Measurements from ENCODE around the gene PDXDC1. TPM values are rescaled to one million over a fixed set of nuclear protein-coding genes. Genes with fewer than 3 reads are reported as not detected.
"Not testable (repeated sequence)": the region's sequence is repeated elsewhere in the genome, so short reads cannot be mapped to it uniquely, and the experiment has no call there.

The PDXDC1 gene
- total RNA-seq, 2 donors from 2014 or later, result 68.9 to 70.2 TPM

DNA sequence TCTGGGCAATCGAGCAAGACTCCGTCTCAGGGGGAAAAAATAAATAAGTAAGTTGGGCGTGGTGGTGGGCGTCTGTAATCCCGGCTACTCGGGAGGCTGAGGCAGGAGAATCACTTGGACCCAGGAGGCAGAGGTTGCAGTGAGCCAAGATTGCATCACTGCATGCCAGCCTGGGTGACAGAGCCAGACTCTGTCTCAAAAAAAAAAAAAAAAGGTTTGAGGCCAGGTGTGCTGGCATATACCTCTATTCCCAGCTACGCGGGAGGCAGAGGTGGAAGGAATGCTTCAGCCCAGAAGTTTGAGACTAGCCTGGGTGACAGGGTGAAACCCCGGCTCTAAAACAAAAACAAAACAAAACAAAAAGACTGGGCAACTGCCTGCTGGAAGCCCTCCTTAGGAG lies 70.4 kb downstream of the PDXDC1 start:
- H3K4me3 Mint-ChIP-seq; H3K9me3 Mint-ChIP-seq; H3K4me1 Mint-ChIP-seq (ENCODE audit: low read depth in 2 of 2); ATAC-seq; DNase-seq (ENCODE audit: low spot score); H3K36me3 Mint-ChIP-seq; H3K27me3 Mint-ChIP-seq: not testable (repeated sequence)
- H3K27ac Mint-ChIP-seq, result peak overlapping the region in 1 of 2 donors; percentile 20

DNA sequence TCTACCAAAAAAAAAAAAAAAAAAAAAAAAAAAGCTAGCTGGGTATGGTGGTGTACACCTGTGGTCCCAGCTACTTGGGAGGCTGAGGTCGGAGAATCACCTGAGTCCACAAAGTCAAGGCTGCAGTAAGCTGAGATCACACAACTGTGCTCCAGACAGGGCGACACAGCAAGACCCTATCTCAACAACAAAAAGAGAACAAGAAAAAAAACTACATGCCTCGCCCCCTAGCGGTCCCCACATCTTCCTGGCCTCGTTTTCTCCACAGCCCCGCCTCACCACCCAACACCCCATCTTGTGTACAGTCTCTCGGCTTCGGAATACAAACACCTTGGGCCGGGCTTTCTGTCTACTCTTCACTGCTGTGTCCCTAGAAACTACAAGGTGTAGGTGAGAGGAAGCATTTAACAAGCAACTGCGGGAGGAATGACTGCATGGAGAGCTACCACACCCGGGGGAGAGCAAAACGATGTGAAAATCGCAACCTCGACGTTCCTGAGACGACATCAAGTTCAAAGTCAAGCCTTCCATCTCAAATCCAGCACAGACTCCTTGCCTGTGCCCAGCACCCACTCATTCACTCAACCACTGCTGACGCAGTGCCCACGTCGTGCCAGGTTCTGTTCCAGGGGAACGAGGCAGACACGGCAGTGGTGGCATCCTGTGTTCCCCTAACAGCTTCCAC lies 72.0 kb downstream of the PDXDC1 start:
- H3K27ac Mint-ChIP-seq, result no peak overlapping the region
- no peak for ATAC-seq

DNA sequence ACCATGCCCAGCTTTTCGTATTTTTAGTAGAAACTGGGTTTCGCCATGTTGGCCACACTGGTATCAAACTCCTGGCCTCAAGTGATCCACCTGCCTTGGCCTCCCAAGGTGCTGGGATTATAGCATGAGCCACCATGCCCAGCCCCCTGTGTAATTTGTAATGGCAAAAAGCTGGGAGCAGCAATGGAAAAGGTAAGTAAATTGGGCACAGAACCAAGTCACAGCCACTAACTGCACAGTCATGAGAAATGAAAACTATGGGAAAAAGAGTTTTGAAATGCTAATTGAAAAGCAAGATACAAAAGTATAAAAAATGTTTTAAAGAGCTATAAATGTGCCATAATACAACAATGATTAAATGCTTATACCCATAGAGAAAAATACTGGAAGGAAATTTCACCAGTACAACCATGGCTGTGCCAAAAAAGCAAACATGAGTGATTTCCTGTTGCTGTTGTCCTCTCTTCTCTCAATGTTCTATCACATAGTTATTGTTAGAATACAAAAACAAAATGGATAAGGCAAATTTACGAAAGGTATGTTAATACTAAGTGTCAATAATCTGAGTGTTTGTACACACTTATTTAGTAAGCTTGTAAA lies 74.9 kb downstream of the PDXDC1 start:
- Mint-ChIP-seq H3K36me3 (no peaks in the 10 kb centered on the region), H3K4me3 (no peak overlapping the region), H3K27ac (no peak overlapping the region)

More for the DNA sequence above, 72.0 kb downstream of the PDXDC1 start:
- no peak for DNase-seq (ENCODE audit: low spot score)
- Mint-ChIP-seq H3K4me3 (no peak overlapping the region), H3K36me3 (no peaks in the 10 kb centered on the region), H3K4me1 (ENCODE audit: low read depth in 2 of 2) (peaks cover 0 to 4% of the 10 kb centered on the region in 2 donors), H3K9me3 (no peaks in the 10 kb centered on the region), H3K27me3 (no peaks in the 10 kb centered on the region)

GRCh38 chr16:15050440-15050839 lies 75.6 kb downstream of the PDXDC1 start:
- peaks cover 13 to 17% of the 10 kb centered on the region in 2 donors for H3K4me1 Mint-ChIP-seq (ENCODE audit: low read depth in 2 of 2)
- H3K4me3 Mint-ChIP-seq; H3K9me3 Mint-ChIP-seq; H3K27me3 Mint-ChIP-seq; DNase-seq (ENCODE audit: low spot score); H3K27ac Mint-ChIP-seq; ATAC-seq; H3K36me3 Mint-ChIP-seq: not testable (repeated sequence)

More for the DNA sequence above, 74.9 kb downstream of the PDXDC1 start:
- H3K9me3 Mint-ChIP-seq, result no peaks in the 10 kb centered on the region
- ATAC-seq (no peak), DNase-seq (ENCODE audit: low spot score) (no peak)
- peaks cover 9 to 13% of the 10 kb centered on the region in 2 donors for H3K4me1 Mint-ChIP-seq (ENCODE audit: low read depth in 2 of 2)
- H3K27me3 Mint-ChIP-seq, result no peaks in the 10 kb centered on the region

DNA sequence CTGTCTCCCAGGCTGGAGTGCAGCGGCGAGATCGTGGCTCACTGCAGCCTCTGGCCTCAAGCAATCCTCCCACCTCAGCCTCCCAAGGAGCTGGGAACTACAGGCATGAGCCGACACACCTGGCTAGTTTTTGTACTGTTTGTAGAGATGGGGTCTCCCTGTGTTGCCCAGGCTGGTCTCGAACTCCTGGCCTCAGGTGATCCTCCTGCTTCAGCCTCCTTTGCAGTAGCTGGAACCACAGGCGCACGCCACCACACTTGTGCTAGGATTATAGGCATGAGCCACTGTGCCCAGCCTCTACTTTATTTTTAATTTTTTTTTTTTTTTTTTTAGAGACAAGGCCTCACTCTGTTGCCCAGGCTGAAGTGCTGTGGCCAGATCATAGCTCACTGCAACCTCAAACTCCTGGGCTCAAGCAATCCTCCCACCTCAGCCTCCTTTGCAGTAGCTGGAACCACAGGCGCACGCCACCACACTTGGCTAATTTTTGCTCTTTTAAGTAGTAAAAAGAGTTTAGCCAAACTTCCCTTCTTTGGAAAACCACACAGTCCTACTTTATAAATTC lies 76.6 kb downstream of the PDXDC1 start:
- no peak for ATAC-seq
- no peaks in the 10 kb centered on the region for H3K36me3 Mint-ChIP-seq
- DNase-seq (ENCODE audit: low spot score), result no peak
- no peaks in the 10 kb centered on the region for H3K9me3 Mint-ChIP-seq
- H3K4me3 Mint-ChIP-seq, result no peak overlapping the region
- H3K27me3 Mint-ChIP-seq, result no peaks in the 10 kb centered on the region
- no peak overlapping the region for H3K27ac Mint-ChIP-seq
- H3K4me1 Mint-ChIP-seq (ENCODE audit: low read depth in 2 of 2), result peaks cover 13 to 17% of the 10 kb centered on the region in 2 donors

DNA sequence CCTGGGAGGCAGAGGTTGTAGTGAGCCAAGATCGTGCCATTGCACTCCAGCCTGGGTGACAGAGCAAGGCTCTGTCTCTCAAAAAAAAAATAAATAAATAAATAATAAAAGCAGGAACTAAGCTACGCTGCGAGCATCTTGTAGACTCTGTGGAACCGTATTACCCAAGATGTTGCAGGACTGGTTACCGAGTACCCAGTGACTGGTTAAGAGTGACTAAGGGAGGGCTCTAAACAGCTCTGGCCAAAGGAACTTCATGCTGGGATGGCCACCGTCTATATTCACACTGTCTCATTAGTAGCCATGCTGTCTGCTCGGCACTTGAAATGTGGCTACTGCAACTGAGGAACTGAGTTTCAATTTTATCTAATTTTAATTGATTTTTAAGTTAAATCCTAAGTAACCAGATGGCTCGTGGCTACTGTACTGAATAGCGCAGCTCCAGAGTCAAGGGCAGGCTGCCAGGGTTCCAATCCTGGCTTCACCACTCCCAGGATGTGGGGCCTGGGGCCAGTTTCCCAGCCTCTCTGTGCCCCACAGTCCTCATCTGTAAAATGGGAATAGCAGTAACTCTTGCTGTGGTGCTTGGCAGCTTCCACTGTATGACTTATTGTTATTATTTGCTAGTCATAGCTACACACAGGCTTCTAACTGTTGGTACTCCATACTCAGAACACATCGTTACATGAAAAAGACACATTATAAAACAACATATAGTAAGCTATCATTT lies 78.1 kb downstream of the PDXDC1 start:
- ATAC-seq (no peak), DNase-seq (ENCODE audit: low spot score) (no peak)
- Mint-ChIP-seq H3K36me3 (no peaks in the 10 kb centered on the region), H3K4me1 (ENCODE audit: low read depth in 2 of 2) (peaks cover 13 to 17% of the 10 kb centered on the region in 2 donors), H3K27me3 (no peaks in the 10 kb centered on the region), H3K9me3 (no peaks in the 10 kb centered on the region), H3K4me3 (no peak overlapping the region), H3K27ac (no peak overlapping the region)

DNA sequence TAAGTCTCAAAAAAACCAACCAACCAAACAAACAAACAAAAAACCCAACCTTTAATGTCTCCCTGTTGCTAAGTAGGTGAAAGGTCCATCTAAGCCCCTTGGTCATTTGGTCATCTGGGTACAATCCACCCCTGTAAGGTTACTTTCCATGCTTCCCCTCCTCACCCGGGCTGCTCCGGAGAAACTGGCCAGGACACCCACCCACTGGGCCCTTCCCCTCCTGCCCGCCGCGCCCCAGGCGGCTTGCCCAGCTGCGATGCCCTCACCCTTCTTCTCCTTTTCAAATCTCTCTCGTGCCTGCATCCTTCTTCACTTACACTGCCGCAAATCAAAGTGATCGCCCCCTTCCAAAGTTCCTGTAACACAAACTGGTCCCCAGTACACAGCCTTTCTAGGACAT lies 79.1 kb downstream of the PDXDC1 start:
- no peak for ATAC-seq
- peak overlapping the region in 1 of 2 donors; percentile 84 for H3K27ac Mint-ChIP-seq

GRCh38 chr16:15054357-15055140 lies 79.7 kb downstream of the PDXDC1 start:
- no peaks in the 10 kb centered on the region for H3K36me3 Mint-ChIP-seq
- H3K9me3 Mint-ChIP-seq, result no peaks in the 10 kb centered on the region
- ATAC-seq (no peak), DNase-seq (ENCODE audit: low spot score) (no peak)
- peak overlapping the region; percentile 87 for H3K4me3 Mint-ChIP-seq
- peaks cover 13 to 17% of the 10 kb centered on the region in 2 donors for H3K4me1 Mint-ChIP-seq (ENCODE audit: low read depth in 2 of 2)
- no peaks in the 10 kb centered on the region for H3K27me3 Mint-ChIP-seq
- H3K27ac Mint-ChIP-seq, result peak overlapping the region; percentile 41 to 84

More for the DNA sequence above, 79.1 kb downstream of the PDXDC1 start:
- peak overlapping the region; percentile 87 for H3K4me3 Mint-ChIP-seq
- no peaks in the 10 kb centered on the region for H3K27me3 Mint-ChIP-seq
- no peaks in the 10 kb centered on the region for H3K9me3 Mint-ChIP-seq
- peaks cover 13 to 17% of the 10 kb centered on the region in 2 donors for H3K4me1 Mint-ChIP-seq (ENCODE audit: low read depth in 2 of 2)
- H3K36me3 Mint-ChIP-seq, result no peaks in the 10 kb centered on the region
- no peak for DNase-seq (ENCODE audit: low spot score)

DNA sequence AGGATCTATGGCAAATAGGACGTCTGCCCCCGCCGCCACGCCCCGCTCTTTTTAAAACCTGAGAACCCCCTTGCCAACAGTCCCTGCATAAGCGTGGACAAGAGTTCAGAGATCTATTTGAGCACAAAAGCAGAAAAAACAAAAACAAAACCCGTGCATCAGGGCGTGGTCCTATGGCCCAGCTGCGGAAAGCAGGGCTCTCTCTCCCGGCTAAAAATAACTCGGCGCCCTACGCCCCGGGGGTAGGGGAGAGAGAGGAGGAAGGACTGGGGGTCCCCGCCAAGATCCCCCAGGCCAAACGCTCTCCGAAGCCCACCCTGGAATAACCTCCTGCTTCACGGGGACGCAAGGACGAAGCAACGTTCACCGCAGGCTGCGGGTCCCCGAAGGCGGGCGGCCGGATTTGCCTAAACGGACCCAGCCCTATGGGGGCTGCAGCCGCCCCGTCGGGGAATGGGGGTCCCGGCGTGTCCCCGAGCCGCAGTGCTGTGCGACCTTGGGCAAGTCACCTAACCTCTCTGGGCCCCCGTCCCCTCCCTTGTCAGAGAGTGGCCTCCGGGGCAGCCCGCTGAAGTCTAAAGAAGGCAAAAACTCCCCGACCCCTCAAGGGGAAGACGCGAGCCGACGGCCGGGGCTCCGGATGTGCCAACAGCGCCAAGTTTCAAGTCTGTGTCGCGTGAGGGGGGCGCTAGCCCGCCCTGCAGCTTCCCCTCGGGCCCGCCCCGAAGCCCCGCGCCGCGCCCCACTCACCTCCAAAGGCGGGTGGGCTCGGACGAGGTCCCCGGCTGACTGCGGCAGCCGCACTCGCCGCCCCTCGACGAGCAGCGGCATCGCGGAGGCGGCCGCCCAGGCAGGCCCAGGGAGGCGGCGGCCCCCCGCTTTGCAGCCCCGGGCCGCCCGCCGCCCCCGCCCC lies 80.6 kb downstream of the PDXDC1 start:
- ATAC-seq (peak; percentile 77 to 78), DNase-seq (ENCODE audit: low spot score) (no peak)
- Mint-ChIP-seq H3K36me3 (peaks cover under 1% of the 10 kb centered on the region), H3K9me3 (no peaks in the 10 kb centered on the region), H3K4me1 (ENCODE audit: low read depth in 2 of 2) (peaks cover 13 to 17% of the 10 kb centered on the region in 2 donors), H3K27me3 (no peaks in the 10 kb centered on the region), H3K27ac (peak overlapping the region; percentile 41 to 84), H3K4me3 (peak overlapping the region; percentile 87)

- no peak for DNase-seq (ENCODE audit: low spot score)
- Mint-ChIP-seq H3K27ac (no peak overlapping the region), H3K27me3 (no peaks in the 10 kb centered on the region), H3K9me3 (no peaks in the 10 kb centered on the region), H3K36me3 (peaks cover 21% of the 10 kb centered on the region), H3K4me1 (ENCODE audit: low read depth in 2 of 2) (peaks cover 23 to 33% of the 10 kb centered on the region in 2 donors), H3K4me3 (no peak overlapping the region)
- no peak for ATAC-seq
Measured at GRCh38 chr16:15057681-15058417, 83.0 kb downstream of the PDXDC1 start.

GRCh38 chr16:15059324-15059723 lies 84.5 kb downstream of the PDXDC1 start:
- DNase-seq (ENCODE audit: low spot score) (no peak), ATAC-seq (no peak)
- Mint-ChIP-seq H3K27me3 (no peaks in the 10 kb centered on the region), H3K9me3 (no peaks in the 10 kb centered on the region), H3K36me3 (peaks cover 21% of the 10 kb centered on the region), H3K27ac (no peak overlapping the region), H3K4me1 (ENCODE audit: low read depth in 2 of 2) (peaks cover 18 to 28% of the 10 kb centered on the region in 2 donors), H3K4me3 (no peak overlapping the region)

All from natural killer cell treated with Interleukin-12 subunit alpha and Interleukin-12 subunit beta and Interleukin-15 and Interleukin-18, amount 100 ng/mL, for 72 hours (primary cell).